ENCODE data around the gene OBI1.
A peak's percentile ranks its signal among the peaks of the same experiment; 100 is the strongest.

The OBI1 gene, protein sequence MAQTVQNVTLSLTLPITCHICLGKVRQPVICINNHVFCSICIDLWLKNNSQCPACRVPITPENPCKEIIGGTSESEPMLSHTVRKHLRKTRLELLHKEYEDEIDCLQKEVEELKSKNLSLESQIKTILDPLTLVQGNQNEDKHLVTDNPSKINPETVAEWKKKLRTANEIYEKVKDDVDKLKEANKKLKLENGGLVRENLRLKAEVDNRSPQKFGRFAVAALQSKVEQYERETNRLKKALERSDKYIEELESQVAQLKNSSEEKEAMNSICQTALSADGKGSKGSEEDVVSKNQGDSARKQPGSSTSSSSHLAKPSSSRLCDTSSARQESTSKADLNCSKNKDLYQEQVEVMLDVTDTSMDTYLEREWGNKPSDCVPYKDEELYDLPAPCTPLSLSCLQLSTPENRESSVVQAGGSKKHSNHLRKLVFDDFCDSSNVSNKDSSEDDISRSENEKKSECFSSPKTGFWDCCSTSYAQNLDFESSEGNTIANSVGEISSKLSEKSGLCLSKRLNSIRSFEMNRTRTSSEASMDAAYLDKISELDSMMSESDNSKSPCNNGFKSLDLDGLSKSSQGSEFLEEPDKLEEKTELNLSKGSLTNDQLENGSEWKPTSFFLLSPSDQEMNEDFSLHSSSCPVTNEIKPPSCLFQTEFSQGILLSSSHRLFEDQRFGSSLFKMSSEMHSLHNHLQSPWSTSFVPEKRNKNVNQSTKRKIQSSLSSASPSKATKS
- 19.9 reads per million, percentile 46 among the genes with 10 or more reads in this experiment for total RNA-seq

DNA sequence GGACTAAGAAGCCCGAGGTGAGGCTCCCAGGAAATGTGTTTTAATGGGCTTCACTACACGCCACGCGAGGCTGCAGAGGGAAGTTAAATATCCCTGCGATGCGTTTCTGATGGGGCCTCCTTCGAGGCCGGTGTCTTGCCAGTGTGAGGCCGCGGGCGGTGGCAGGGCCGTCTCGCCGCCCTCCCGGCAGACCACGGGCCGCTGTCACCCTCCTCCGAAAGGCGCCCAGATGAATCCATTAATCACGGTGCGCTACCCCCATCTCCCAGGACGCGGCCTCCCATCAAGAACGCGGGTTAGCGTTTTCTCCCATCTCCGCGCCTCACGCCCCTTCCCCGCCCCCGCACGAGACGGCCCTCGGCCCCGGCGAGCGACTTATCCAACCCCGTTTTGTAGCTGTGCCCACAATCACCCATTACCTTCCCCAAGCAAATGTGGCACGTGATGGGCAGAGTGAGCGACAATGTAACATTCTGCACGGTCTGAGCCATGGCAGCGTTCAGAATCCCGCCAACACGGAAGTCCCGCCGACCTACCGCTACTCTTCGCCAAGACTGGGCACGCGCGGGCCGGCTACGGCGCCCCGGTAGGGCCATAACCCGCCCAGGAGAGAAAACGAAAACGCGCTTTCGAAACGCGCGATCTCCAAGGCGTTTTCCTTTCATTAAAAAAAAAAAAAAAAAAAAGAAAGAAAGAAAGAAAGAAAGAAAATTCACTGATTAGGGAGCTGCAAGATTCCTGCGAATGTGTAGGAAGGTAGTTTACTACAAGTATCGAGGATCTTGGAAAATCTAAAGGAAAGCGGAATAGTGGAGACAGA is at the start of gene OBI1:
Gene OBI1 (minus strand): TSS at position 526 of the 820 bp plus-strand sequence. CDS start 35 bp downstream, at position 491.
- DNase-seq, result peak; percentile 88

GRCh38 chr13:78701383-78701782 is 42.4 kb upstream of the OBI1 start:
- no peak for DNase-seq

DNA sequence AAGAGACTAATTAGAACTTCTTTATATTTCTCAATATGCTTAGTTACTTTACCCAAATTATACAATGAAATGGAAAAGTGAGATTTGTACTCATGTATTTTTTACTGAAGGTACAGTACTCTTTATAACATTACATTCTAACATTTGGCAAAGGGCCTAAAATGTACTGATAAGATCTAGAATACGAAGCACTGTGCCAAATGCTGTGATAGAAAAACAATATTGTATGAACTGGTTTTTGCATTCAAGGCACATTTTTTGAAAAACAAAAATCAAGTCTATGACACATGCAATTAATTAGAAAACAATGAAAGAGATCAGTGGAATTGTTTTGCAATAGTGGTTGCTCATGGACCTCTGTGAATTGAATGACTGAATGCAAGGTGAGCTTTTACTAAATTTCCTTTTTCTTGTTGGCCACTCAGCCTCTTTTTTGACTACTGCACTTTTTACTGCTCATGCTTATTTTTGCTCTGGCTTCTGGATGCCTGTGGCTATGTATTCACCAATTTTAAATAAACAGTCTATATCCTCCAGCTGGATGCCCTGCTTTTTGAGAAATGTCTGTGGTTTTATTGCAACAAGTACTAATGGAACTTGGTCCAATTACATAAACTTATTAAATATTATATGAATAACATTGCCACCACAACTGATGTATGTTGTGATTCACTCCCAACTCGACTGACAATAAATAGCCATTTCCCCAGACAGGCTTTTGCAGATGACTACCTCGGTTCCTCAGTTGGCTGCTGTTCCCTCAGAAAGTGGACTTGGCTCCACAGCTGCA is 41.4 kb upstream of the OBI1 start:
- DNase-seq, result no peak

GRCh38 chr13:78689011-78689410 is 30.1 kb upstream of the OBI1 start:
- no peak for DNase-seq

GRCh38 chr13:78686461-78686860 is 27.5 kb upstream of the OBI1 start:
- DNase-seq, result no peak

DNA sequence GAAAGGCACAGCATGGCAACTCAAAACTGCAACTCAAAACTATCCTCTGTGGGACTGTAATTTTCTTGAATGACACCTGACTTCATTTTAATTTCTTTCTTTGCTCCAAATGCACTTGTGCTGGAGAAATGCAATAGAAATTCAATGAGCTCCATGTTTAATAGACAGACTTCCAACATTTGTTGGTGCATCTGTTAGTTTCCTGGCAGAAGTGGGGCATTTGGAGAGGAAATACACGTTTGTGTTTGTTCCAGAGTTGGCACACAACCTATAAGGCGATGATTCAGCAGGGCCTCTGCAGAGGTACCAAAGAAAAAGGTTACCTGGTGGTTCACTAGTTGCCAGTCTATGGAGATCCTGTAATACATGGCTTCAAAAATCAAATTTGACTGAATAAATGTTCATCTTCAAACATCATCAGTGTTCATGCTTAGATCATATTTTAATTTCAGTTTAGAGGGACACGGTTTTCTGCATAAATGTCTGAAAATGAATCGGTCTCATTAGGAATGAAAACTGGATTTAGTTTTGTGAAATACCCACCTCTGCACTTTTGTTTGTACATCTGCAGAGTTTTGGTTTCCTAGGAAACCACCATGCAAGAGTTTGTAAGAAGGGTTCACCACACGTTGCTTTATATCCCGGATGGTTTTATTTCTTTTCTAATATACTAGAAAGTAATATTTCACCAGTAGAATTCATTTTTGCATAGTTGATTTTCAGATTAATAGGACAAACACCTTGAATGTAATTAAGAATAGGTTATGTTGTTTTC is 21.8 kb upstream of the OBI1 start:
- DNase-seq, result no peak

DNA sequence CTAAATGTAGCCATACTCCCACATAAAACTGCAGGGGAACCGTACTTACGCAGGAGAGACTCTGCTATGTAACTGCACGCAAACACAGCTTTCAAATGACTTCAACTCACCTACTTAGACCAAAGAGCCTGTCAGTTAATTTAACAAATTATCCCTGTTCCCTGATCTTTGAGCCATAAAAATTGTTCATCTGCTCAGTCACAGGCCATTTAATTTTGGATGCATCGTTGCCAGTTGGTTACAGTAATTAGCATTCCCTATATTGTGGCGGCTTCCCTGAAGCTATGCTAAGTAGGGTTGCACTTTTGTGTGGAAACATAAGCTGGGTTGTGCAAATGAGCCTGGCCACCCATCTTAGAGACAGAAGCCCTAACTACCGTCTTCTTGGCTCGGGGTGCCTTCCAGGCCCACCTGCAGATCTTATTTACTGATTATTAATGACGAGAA is 21.2 kb upstream of the OBI1 start:
- no peak for DNase-seq

- no peak for DNase-seq
Observed at GRCh38 chr13:78679329-78679728, 20.4 kb upstream of the OBI1 start.

- DNase-seq, result no peak
Observed at GRCh38 chr13:78675112-78675511, 16.2 kb upstream of the OBI1 start.

DNA sequence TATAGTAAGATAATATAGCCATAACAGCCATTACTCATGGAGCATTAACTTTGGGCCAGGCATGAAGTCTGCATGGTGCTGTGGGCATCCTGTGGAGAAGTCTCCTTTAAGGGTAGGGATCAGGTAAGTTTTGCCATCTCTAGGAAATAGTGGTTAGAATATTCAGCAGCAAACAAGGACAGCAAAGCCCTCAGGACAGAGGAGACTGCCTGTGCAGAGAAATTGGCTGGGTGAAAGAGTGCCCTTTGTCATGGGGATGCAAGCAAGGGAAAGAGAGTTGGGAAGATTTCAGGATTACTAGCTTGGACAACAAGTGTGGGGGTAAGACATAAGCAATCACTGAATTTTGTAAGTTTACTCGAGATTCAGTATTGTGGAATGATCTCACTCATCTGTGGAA is 15.7 kb upstream of the OBI1 start:
- DNase-seq, result no peak

DNA sequence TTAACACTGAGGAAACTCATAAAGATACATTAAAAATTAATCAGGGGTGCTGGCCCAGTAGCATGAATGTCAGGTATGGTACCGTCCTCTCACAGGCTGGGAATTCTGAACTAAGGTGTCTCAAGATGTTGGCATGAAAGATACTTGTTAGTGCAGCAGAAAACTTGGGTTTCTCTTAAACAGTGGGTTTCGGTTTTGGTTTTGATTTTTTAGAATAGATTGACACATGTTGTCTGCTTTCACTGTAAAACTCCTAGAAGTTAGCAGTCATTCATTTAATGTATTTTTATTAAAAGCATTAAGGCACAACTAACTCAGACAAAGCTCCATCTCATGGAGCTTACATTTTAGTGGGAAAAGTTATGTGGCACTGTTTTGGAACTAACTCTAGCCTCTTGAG is 3.5 kb upstream of the OBI1 start:
- no peak for DNase-seq

GRCh38 chr13:78660495-78660857 is 1.5 kb upstream of the OBI1 start:
- no peak for DNase-seq

DNA sequence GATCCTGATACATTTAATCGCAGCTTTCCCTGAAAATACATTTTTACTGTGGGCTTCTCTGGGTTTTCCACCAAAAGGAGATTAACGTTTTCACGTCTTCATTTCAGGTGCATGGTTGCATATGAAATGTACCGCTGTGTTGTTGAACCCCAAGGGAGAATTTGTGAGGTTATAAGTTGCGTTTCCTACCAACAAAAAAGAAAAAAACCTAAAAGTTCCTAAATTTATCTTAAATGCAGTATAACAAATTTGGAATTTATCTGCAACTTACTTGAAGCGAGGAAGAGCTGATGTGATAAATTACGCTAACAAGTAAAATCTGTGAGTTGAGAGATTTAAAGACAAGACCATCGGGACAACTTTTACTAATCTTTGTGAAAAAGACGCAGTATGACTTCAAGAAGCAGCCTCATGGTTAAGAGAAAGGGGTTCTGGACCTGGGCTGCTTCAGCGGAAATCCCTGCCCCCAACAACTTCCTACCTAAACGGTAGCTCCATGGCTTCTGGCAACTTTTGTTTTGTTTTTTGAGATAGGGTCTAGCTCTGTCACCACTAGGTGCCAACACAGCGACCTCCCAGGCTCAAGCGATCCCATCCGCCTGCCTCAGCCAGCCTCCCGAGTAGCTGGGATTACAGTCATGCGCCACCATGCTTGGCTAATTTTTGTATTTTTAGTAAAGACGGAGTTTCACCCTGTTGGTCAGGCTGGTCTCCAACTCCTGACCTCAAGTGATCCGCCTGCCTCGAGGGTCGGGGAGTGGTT is 958 bp upstream of the OBI1 start:
- DNase-seq, result no peak

GRCh38 chr13:78659450-78659730 is 435 bp upstream of the OBI1 start:
- DNase-seq, result no peak

- no peak for DNase-seq
Observed at GRCh38 chr13:78657699-78658629, 991 bp downstream of the OBI1 start.

GRCh38 chr13:78655906-78656305 is 3.0 kb downstream of the OBI1 start:
- DNase-seq, result no peak

- DNase-seq, result no peak
Observed at GRCh38 chr13:78655007-78655406, 3.9 kb downstream of the OBI1 start.

- DNase-seq, result no peak
Observed at GRCh38 chr13:78652651-78653050, 6.3 kb downstream of the OBI1 start.

- DNase-seq, result no peak
Observed at GRCh38 chr13:78650717-78651083, 8.3 kb downstream of the OBI1 start.

All from effector CD4-positive, alpha-beta T cell (primary cell).